Muscle layer of duodenum (tissue), 2 donors: ENCODE data around the gene C10orf90.
"Not testable (repeated sequence)": the region's sequence is repeated elsewhere in the genome, so short reads cannot be mapped to it uniquely, and the experiment has no call there.

ENCODE experiments used
- H3K27ac ChIP-seq: one replicate; pipeline ENCODE4 v1.7.0; 2013; ENCODE audit warnings: mild to moderate bottlenecking, low read length
- H3K27me3 ChIP-seq: one replicate; pipeline ENCODE4 v1.7.0; 2013; ENCODE audit warnings: low read depth, mild to moderate bottlenecking, control low read depth, low read length
- H3K36me3 ChIP-seq, 2 donors: one replicate each; pipeline ENCODE4 v1.7.0; 2013; ENCODE audit warnings: low read length in 2 of 2, control low read depth in 1 of 2, mild to moderate bottlenecking in 1 of 2; ENCODE audit not compliant: insufficient read depth in 2 of 2, control insufficient read depth in 1 of 2
- H3K4me1 ChIP-seq, 2 donors: one replicate each; pipeline ENCODE4 v1.7.0; 2013; ENCODE audit warnings: low read length in 2 of 2, mild to moderate bottlenecking in 2 of 2, control low read depth in 1 of 2, moderate library complexity in 1 of 2; ENCODE audit not compliant: insufficient read depth in 2 of 2, control insufficient read depth in 1 of 2
- H3K4me3 ChIP-seq, 2 donors: one replicate each; pipeline ENCODE4 v1.7.0; 2013; ENCODE audit warnings: low read length in 2 of 2, low read depth in 1 of 2, mild to moderate bottlenecking in 1 of 2
- H3K9me3 ChIP-seq, 2 donors: one replicate each; pipeline ENCODE4 v1.7.0; 2013; ENCODE audit warnings: low read length in 2 of 2, control low read depth in 1 of 2, mild to moderate bottlenecking in 1 of 2; ENCODE audit not compliant: control insufficient read depth in 1 of 2
- donor health status: healthy.

C10orf90 gene

DNA sequence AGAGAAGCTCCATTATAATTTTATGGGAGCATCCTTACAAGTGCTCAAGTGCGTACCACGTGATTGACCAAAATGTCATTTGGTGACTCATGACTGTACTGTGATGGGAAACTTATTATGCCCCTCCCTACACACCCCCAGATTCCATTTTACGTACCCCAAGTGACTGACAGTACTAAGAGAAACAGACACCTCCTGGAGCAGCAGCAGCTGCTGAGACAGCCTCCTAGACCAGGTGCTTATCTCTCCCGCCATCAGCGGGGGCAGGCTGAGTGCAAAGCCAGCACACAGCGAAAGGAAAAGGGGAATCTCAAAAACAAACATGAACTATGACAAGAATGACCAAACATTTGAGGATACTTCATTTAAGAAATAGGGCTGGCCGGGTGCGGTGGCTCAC lies 278.0 kb downstream of the C10orf90 start:
- no peaks in the 10 kb centered on the region for H3K36me3 ChIP-seq
- H3K27ac ChIP-seq: no peak overlapping the region
- H3K4me3 ChIP-seq: no peak overlapping the region
- H3K27me3 ChIP-seq: no peaks in the 10 kb centered on the region
- no peaks in the 10 kb centered on the region for H3K9me3 ChIP-seq
- H3K4me1 ChIP-seq: peaks cover 0 to 7% of the 10 kb centered on the region in 2 donors

DNA sequence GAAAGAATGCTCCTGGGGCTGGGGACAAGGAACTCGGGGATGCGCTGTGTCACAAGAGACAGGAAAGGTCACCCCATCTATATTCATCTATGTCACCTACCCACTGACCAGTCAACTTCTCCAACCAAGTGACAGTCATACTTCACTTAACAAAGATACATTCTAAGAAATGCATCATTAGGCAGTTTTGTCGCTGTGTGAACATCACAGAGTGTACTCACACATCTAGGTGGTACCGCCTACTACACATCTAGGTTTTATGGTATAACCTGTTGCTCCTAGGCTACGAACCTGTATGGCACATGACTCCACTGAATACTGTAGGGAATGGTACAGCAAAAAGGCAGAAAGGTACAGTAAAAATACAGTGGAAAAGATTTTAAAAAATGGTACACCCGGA lies 278.4 kb downstream of the C10orf90 start:
- no peaks in the 10 kb centered on the region for H3K36me3 ChIP-seq
- H3K27me3 ChIP-seq: no peaks in the 10 kb centered on the region
- H3K4me1 ChIP-seq: peaks cover 0 to 11% of the 10 kb centered on the region in 2 donors
- H3K27ac ChIP-seq: no peak overlapping the region
- no peaks in the 10 kb centered on the region for H3K9me3 ChIP-seq
- H3K4me3 ChIP-seq: no peak overlapping the region

DNA sequence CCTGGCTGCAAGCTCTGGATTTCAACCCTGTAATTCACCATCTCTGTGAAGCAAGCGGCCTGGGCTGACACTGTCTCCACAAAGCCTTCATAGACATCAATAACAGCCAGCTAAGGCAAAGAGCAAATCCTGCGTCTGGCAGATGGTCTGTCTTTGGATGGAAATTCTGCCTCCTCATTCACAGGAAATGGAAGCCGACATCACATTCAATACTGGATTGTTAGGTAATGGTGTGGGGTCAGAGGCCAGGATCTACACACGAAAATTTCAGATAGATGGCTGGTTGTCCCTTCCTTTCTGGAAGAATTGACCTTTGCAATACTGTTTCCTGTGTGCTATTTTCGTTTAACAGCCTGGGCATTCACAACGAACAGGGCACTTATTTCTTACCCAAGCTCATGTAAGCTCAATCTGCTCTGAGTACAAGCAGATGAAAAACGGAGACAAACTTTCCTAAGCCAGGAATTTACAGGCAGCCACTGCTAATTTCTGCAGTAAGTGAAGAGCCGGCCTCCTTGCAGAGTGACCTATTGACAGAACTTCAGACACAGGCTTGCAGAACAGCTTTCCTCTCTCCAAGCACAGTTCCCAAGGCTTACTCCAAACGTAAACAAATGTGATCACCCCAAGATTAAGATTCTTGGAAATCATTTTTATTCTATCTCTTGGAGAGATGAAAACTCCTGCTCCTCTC lies 279.2 kb downstream of the C10orf90 start:
- no peaks in the 10 kb centered on the region for H3K27me3 ChIP-seq
- H3K4me1 ChIP-seq: peaks cover 0 to 14% of the 10 kb centered on the region in 2 donors
- H3K36me3 ChIP-seq: no peaks in the 10 kb centered on the region
- no peak overlapping the region for H3K4me3 ChIP-seq
- H3K9me3 ChIP-seq: no peaks in the 10 kb centered on the region
- no peak overlapping the region for H3K27ac ChIP-seq

DNA sequence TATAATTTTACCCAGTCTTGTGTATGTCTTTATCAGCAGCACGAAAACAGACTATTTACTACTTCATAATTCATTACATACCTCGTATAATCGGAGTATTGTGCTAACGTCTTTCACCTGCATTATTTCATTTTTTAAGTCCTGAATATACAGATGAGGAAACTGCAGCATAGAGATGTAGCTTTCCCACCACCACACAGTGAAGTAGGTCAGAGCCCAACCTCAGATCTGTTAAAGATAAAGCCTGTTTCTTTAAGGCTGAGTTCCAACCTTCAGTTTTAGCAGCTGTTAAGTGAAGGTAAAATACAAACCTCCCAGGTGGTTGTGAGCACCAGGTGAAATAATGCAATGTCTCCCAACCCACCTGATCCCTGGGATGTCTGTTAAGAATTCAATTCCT lies 280.2 kb downstream of the C10orf90 start:
- Histone ChIP-seq H3K27me3 (no peaks in the 10 kb centered on the region), H3K4me3 (no peak overlapping the region), H3K36me3 (no peaks in the 10 kb centered on the region), H3K9me3 (no peaks in the 10 kb centered on the region), H3K27ac (no peak overlapping the region), H3K4me1 (peaks cover 0 to 14% of the 10 kb centered on the region in 2 donors)

DNA sequence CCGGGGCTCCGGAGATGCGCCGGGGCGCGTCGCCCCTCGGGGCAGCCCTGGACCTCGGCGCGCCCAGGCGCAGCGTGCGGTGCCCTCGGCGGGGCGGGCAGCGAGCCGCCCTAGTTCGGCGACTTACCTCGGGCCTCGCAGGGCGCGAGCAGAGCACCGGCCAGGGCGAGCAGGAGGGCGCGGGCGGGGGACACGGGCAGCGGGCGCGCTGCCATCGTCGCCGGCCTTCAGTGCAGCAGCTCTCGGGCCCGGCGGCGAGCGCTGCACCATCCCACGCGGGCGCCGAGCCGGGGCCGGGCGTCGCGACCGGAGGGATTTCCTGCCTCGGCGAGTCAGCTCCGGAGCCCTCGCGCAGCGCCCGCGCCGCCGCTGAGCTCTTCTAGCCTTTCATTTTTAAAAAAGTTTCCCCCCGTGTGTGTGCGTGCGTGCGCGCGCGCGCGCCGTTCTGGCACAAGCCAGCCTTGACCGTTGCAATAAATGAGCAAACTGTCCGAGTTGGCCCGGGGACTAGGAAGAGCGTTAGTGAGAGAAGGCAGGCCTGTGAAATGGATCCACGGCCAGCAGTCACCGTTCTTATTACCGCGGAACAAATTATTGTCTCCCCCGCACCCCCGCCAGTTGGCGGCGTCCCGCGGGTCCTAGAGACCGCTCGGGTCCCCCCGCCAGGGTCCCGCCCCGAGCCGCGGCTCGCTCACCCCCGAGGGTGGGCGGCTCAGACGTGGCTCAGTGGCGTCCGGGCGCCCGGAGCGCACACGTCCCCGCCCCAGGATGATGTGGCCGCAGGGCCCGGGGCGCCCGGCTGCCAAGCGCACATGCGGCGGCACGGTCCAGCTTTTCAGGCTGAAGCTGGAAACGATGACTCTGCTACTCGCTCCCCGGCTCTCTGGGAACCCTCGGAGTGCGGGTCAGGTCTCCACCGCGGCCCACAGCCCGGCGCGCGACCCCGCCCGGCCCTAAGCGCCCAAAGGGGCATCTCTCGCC lies 282.3 kb downstream of the C10orf90 start, which contains the start of gene ADAM12:
ADAM12 (minus strand) TSS at position 547 of the 981 bp plus-strand sequence; CDS start at position 215, 332 bp downstream.
- H3K9me3 ChIP-seq: no peaks in the 10 kb centered on the region

DNA sequence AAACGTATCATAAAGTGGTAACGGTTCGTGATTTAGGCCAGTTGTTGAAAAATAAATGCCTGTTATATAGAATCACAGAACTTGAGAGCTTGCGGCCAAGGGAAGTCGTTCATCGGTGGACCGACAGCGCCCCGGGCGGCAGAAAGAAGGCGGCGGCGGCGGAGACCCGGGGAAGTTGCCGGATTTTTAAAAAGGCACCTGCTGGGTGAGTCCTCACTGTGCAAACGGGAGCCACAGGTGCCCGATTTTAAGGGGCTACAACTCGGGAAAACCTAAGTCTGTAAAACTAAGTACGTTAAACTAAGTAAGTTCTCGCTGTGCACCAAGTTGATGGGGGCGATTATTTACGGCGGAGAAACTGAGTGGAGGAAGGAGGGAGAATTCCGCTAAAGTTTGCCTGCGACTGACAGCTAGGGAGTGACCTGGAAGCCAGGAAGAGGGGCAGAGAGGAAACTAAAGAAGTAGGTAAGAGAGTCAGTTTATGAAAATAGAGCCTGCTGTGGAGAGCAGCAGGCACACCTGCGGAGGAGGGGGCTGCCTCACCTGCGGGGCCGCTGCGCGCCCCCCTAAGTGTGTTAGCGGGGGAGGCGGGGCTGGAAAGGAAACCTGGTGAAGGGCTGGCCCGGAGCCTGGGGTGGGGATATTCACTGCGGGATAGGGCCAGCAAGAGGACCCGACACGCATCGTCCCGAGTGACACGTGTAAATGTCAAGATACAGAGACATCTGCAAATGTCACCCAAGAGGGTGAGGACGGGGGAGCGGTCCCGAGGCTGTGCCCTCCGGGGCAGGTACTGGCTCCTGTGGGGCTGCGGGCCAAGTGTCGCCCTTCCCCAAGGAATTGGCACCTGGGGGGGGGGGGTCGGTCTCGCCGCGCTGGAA lies 283.2 kb downstream of the C10orf90 start:
- H3K27ac ChIP-seq: no peak overlapping the region
- H3K27me3 ChIP-seq: no peaks in the 10 kb centered on the region
- H3K9me3 ChIP-seq: no peaks in the 10 kb centered on the region
- peaks cover 0 to 14% of the 10 kb centered on the region in 2 donors for H3K4me1 ChIP-seq
- H3K4me3 ChIP-seq: peak overlapping the region in 1 of 2 donors; percentile 71
- H3K36me3 ChIP-seq: no peaks in the 10 kb centered on the region

More for the DNA sequence above, 282.3 kb downstream of the C10orf90 start, which contains the start of gene ADAM12:
- peaks cover 0 to 14% of the 10 kb centered on the region in 2 donors for H3K4me1 ChIP-seq
- no peak within 1 kb of the TSS for H3K27ac ChIP-seq
- no peaks in the 10 kb centered on the region for H3K27me3 ChIP-seq
- H3K36me3 ChIP-seq: no peaks in the 10 kb centered on the region
- peak within 1 kb of the TSS; percentile 21 to 71 for H3K4me3 ChIP-seq

DNA sequence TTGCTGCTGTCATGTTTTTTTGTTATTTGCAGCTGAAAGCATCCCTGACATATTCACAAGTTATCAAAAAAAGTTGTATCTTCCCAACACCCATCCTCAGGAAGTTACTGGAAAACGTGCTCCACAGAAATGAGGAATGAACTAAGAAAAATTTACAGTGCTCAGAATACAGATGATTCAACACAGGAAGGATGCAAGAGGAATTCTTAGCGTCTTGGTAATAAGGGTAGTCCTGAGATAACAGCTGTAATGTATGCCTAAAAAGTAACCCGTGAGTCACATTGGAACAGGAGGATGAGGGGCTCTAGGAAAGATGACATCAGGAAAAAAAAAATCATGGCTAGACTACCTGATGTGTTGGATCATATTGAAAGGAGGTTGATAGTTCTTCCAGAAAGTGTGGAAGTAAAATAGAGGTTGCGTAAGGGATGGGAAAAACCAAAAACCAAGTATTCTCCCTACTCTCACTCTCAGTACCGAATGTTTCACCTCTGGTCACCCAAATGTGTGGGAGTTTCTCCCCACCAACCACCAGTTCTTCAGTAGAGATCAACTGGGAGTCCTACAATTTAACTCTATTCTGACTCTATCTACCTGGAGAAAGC lies 286.1 kb downstream of the C10orf90 start:
- H3K27ac ChIP-seq: no peak overlapping the region
- H3K36me3 ChIP-seq: no peaks in the 10 kb centered on the region
- H3K4me3 ChIP-seq: no peak overlapping the region
- no peaks in the 10 kb centered on the region for H3K27me3 ChIP-seq
- H3K9me3 ChIP-seq: no peaks in the 10 kb centered on the region
- peaks cover 0 to 14% of the 10 kb centered on the region in 2 donors for H3K4me1 ChIP-seq

DNA sequence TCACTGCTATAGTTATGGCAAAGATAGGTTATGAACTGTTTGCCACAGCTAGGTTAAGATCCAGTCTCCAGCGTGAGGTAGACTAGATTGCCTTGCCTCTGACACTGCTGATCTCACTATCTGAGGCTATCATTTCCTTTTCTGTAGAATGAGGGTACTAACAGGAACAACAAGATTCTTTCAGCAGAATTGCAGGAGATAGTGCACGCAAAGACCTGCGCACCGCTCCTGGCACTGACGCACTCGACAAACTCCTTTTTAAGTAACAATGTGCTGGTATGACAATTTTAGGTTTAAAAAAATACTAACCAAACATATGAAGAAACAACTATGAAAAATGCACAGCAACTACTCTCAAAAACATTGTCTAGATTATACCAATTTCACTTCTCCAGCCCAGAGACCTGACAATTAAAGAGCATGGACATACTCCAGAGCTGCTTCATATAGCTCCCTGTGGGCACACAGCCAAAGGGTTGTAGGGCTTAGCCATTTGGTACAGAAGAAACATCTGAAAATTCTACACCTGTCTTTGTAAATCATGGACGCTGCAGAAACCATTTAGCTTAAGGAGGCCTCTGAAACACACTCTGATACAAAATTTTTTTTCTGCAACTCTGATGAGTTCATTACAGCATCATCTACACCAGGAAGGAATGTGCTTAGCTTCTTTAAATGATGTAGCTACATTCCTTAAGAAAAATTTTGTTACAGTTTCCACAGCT lies 290.0 kb downstream of the C10orf90 start:
- Histone ChIP-seq H3K4me1 (no peaks in the 10 kb centered on the region), H3K4me3 (no peak overlapping the region), H3K27ac (no peak overlapping the region), H3K27me3 (no peaks in the 10 kb centered on the region), H3K36me3 (no peaks in the 10 kb centered on the region), H3K9me3 (no peaks in the 10 kb centered on the region)

DNA sequence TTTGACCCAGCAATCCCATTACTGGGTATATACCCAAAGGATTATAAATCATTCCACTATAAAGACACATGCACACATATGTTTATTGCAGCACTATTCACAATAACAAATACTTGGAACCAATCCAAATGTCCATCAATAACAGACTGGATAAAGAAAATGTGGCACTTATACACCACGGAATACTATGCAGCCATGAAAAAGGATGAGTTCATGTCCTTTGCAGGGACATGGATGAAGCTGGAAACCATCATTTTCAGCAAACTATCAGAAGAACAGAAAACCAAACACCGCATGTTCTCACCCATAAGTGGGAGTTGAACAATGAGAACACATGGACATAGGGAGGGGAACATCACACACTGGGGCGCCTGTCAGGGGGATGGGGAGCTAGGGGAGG lies 291.3 kb downstream of the C10orf90 start:
- not testable (repeated sequence) for H3K4me3 ChIP-seq, H3K27ac ChIP-seq

DNA sequence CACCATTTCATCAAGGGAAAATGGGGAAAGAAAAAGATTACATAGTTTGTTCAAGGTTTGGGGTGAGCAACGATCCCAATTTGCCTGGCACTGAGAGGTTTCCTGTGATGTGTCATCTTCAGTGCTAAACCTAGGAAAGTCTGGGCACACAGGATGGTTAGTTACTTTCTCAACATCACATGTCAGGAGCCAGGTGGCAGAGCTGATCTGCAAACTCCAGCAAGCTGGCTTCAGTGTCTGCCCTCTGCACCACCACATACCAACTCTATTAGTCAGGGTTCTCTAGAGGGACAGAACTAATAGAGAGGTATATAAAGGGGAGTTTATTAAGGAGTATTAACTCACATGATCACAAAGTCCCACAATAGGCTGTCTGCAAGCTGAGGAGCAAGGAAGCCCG lies 293.5 kb downstream of the C10orf90 start:
- no peaks in the 10 kb centered on the region for H3K4me1 ChIP-seq
- H3K36me3 ChIP-seq: no peaks in the 10 kb centered on the region
- no peak overlapping the region for H3K27ac ChIP-seq
- no peaks in the 10 kb centered on the region for H3K27me3 ChIP-seq
- no peaks in the 10 kb centered on the region for H3K9me3 ChIP-seq
- H3K4me3 ChIP-seq: no peak overlapping the region

More for the DNA sequence above, 291.3 kb downstream of the C10orf90 start:
- not testable (repeated sequence) for H3K4me1 ChIP-seq, H3K9me3 ChIP-seq, H3K27me3 ChIP-seq, H3K36me3 ChIP-seq
